GM18511 (cell line): ENCODE measurements around the gene CKB.

Source experiments
- ATAC-seq: cut with Tn5 transposase; IDR thresholded peaks from one replicate; pipeline ENCODE4 v1.9.1; 2021; ENCODE audit warnings: mild to moderate bottlenecking, moderate library complexity; ENCODE audit not compliant: unreplicated experiment

CKB gene

DNA sequence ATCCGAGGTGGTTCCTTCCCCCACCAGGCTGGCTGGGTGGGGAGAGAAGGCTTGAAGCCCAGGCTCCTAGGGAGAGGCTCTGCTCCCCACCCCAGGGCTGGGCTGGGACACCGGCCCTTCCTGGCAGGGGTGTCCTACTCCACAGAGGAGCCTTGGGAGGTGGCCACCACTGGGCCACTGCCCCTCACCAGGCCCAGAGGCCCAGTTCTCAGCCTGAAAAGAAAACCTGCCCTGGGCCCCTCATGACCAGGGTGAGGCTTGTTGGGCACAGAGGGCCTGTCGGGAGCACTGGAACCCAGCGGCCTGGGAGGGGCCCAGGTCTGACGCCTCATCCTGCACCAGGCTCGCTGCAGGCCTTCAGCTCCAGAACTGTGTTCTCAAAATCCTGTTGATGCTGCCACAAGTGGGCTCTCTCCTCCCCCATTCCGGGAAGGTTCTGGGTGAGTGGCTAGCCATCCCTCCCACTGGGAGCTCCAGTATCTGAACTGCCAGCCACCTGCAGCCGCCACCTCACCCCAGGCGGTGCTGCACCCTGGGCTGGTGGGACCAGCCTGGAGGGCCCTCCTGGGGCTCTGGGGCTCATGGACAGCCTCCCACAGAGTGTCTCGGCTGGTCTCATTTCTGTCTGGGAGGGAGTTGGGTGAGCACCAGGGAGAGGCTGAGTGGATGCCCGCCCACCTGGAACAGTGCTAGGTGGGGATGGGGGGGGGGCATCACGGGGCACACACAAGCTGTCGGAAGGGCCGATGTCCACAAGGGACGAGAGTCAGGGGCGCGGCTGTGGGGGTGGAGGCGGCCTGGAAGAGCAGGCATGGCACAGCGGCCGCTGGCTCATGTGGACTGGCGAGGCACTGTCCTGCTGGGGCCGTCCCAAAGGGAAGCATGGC is 28.1 kb upstream of the CKB start:
- no peak for ATAC-seq

- no peak for ATAC-seq
Measured at GRCh38 chr14:103549361-103550311, 27.0 kb upstream of the CKB start.

DNA sequence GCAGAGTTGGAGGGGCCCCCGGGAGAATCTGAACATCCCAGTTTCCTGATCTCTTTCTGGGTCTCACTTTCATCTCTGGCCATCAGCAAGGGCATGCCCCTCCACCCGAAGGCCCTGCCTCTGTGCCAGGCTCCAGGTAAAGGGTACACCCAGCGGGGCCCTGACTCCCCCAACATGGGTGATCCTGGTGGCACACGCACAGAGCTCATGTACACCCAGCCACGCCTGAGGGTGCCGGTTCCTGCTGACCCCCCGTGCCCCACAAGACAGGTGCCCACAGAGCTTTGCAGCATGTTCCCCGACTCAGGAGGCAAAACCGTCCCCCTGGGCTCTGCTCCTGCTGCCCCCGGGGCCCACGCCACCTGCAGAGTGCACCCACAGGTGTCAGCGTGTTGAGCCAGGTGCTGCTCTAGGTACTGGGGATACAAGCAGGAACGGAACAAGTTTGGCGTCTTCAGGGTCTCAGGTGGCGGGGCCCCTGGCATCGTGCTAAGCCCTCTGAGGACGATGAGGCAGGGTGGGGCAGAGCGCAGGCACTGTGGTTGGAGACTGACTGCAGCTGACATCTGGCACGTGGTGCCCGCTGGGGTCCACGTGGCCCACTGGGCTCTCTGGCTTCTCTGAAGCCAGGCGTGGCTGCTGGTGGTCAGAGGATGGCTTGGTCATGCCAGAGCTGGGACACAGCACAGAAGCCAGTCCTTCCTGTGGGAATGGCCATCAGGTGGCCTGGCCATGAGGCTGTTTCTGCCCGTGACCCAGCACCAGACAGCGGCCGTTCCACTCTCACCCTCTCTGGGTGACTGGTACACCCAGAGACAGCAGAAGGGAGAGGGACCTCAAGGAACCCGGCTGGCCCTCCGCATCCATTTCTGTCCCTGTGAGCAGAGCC is 26.1 kb upstream of the CKB start:
- ATAC-seq: no peak

GRCh38 chr14:103547941-103548462 is 25.4 kb upstream of the CKB start:
- ATAC-seq: no peak

GRCh38 chr14:103547455-103547940 is 24.9 kb upstream of the CKB start:
- ATAC-seq: no peak

- ATAC-seq: no peak
Measured at GRCh38 chr14:103546652-103547454, 24.2 kb upstream of the CKB start.

DNA sequence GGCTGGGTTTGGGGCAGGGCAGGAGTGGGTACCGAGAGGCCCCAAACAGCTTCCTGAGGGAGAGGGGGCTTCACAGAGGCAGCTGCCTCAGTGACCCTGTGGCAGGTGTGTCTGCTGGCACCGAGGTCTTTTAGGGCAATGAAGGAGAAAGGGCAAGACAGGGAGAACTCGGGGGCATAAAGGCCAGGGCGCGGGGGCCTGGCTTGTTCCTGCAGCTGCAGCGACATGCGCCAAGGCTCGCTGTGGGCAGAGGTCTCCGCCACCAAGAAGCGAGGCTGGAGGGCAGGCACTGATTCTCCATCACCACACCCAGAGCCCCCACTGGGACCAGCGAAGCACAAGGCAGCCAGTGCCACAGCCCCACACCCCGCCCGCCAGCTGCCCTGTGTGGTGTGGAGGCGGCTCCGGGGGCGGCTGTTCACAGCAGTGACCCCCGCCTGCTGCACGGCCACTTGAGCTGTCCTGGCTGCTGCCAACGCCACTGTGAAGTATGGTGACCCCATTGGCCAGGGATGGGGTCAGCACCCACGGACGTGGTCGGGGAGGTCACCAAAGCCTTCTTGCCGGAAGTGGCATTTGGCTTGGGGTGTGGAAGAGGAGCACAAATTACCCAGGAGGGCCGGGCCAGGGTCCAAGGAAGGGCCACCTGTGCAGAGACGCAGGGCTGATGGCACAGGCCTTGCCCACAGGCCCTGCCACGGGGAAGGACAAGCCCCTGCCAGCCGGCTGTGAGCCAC is 23.5 kb upstream of the CKB start:
- no peak for ATAC-seq

GRCh38 chr14:103545219-103545914 is 22.7 kb upstream of the CKB start:
- ATAC-seq: no peak

GRCh38 chr14:103544388-103545218 is 22.0 kb upstream of the CKB start:
- ATAC-seq: no peak

- ATAC-seq: no peak
Measured at GRCh38 chr14:103543721-103544387, 21.2 kb upstream of the CKB start.

DNA sequence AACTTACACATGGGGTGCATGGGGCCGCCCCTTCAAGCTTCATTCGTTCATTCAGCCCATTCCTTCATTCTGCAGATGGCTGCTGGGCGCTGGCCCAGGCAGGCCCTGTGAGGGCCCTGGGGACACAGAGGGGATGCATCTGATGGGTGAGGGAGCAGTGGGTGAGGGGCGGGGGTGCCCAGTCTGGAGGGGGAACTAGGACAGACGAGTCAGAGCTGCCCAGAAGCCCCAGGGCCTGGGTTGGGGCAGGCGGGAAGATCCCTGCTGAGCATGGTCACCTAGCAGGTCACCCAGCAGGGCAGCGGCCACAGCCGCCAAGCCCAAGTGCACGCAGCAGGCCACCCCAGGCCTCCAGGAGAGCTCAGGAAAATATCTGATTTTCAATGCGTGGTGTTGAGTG is 20.5 kb upstream of the CKB start:
- no peak for ATAC-seq

DNA sequence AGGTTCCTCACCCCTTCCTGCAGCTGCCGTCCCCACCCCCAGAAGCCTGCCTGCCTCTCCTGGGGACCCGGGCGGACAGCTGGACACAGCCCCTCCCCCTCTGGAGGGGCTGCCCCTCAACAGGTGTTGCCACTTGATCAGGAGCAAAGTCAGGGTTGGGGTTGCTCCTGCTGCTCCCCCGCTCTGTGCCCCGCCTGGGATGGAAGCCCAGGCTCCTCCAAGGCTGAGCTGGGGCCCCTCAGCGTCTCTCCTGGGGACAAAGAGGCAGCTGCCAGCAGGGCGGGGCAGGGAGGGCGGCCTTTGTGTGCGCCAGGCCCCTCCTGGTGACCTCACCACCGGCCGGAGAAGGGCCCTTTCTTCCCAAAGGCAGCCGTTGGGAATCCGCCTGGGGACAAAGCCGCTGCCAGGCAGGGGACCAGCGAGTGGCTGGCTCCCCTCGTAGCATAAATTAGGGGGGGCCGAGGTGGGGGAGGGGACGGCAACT is 20.0 kb upstream of the CKB start:
- ATAC-seq: no peak

DNA sequence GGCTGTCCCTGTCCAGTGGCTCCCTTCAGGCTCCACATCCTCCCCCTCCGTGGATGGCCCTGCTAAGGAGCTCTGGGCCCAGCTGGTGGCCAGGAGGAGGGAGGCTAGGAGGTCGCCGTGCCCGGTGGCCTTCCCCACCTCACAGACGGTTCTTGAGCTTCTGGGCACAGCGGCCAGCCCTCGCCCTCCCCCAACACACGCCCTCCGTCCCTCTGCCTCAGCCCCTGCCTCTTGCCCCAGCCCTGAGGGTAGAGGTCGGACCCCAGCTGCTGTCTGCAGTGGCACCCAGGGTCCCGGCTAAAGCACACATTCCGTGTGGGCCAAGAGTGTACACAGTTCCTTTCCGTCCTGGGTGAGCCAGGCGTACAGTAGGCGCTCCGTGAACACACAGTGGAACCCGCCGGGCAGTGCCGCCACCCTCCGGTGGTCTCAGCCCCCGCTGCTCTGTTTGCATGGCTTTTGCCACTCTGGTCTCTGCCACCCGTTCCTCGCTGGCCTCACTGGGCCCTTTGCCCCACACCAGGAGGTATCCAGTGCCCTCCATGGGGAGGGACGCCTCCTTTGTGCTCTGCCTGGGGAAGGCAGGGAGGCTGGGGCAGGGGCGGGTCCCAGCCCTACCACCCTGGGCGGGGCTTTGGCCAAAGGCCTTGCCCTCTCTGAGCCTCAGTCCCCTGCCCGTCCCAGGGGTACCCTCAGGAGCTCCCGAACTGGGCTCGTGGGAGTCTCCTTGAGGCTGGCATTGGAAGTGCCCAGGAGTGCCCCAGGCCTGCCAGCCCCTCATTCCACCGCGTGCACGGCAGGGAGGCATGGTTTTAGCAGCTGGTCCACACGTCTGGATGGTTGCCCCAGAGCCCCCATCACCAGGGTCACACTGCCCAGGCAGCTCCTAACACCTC is 19.3 kb upstream of the CKB start:
- ATAC-seq: no peak

DNA sequence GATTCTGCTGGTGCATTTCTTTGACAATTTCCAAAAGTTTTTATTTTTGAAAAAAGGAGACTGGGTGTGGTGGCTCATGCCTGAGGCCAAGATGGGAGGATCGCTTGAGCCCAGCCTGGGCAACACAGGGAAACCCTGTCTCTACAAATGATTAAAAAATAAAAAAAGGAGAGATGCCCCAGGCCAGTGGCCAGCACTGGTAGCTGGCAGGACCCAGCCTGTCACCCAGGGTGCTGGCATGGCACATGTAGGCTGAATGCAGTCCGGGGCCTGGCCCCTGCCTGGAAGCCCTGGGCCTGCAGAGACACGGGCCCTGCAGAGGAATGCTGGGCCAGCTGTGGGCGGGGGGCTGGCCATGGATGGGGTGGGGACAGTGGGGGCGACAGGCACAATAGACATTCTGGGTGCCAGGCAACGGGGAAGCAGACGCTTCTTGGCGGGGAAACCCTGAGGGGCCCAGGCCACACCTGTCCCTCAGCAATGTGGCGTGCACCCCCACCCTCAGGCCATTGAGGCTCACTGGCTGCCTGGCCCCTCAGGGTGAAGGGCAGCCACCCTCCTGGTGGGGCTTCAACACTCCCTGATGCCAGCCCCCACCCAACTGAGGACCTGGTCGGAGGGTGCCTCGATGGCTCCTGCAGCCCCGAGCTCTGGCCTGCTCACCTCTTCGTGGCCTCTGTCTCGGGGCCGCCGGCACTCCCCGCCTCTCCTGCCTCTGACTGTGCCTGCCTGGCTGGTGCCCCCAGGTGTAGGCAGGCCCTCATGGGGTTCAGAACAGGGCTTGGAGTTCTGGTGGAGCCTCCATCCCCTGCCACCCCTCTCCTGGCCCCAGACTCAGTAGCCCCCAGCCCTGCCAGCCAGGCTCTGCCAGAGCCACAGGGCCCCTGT is 18.4 kb upstream of the CKB start:
- no peak for ATAC-seq
